Measurements from ENCODE around the gene PYGB. TPM values are rescaled to one million over a fixed set of nuclear protein-coding genes. Genes with fewer than 3 reads are reported as not detected.

PYGB gene
- total RNA-seq, 1 donor: 203 TPM

DNA sequence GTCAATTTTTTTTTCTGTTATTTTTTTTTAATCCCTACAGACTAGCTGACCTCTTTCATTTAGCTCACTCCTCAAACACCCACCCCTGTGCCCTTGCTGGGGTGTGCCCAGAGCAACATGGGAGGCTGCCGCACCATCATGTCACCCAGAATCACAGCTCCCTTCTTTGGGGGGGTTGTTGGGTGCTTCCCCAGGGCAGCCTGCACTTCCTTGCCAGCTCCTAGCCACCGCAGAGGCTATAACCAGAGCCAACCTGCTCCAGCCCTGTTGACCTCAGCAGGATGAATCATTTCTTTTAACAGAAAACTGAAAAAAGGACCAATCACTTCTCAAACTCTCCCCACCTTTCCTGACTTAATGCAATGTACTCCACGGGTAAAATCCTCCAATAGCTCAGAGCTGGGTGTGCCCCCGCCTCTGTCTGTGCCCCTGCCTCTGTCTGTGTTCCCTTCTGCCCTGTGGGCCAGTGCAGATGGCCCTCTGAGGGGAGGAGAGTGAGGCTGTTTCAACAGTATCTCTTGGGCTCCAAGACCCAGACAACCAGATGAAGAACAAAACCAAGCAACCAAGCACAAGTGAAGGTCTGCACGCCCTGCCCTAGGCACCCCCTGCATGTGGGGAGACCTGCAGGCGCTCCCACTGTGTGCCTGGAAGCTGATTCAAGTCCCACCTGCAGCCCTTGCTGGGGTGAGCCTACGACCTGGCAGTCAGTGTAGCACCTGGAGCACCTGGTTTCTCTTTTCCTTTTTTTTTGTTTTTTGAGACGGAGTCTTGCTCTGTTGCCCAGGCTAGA, 67.7 kb downstream of the PYGB start:
- DNase-seq (ENCODE audit: low read depth): peak; percentile 36
- no peak overlapping the region for H3K4me3 ChIP-seq (ENCODE audit: low read depth, low read length)
- TF ChIP-seq, protein P1, sequence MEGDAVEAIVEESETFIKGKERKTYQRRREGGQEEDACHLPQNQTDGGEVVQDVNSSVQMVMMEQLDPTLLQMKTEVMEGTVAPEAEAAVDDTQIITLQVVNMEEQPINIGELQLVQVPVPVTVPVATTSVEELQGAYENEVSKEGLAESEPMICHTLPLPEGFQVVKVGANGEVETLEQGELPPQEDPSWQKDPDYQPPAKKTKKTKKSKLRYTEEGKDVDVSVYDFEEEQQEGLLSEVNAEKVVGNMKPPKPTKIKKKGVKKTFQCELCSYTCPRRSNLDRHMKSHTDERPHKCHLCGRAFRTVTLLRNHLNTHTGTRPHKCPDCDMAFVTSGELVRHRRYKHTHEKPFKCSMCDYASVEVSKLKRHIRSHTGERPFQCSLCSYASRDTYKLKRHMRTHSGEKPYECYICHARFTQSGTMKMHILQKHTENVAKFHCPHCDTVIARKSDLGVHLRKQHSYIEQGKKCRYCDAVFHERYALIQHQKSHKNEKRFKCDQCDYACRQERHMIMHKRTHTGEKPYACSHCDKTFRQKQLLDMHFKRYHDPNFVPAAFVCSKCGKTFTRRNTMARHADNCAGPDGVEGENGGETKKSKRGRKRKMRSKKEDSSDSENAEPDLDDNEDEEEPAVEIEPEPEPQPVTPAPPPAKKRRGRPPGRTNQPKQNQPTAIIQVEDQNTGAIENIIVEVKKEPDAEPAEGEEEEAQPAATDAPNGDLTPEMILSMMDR (IDR thresholded peaks at IDR 0.05; ENCODE audit: insufficient read depth, low read length): no peak

DNA sequence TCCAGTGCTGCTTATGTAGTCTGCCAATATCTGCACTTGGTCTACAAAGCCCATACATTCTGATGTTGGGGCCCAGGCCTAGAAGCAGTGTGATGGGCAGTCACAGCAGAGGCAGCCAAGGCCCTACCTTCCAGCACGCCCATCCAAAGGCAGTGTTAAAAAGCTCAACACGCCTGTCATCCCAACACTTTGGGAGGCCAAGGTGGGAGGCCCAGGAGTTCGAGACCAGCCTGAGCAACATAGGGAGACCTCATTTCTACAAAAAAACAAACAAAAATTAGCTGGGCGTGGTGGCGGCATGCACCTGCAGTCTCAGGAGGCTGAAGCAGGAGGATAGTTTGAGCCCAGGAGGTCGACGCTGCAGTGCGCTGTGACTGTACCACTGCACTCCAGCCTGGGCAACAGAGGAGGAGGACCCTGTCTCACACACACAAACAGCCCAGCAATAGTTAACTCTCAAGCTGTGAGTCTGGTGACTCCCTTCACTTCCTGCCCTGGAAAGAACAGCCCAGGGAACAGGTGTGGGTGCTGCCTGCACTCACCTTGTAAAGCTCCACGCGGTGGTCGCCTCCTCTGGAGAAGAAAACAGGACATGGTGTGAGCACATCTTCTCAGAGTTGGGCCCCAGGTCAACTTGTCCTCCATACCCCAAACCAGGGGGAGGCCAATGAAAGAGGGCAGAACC, 68.8 kb downstream of the PYGB start:
- DNase-seq (ENCODE audit: low read depth): no peak
- TF ChIP-seq, protein P1 (IDR thresholded peaks at IDR 0.05; ENCODE audit: insufficient read depth, low read length): no peak
- no peak overlapping the region for H3K4me3 ChIP-seq (ENCODE audit: low read depth, low read length)

DNA sequence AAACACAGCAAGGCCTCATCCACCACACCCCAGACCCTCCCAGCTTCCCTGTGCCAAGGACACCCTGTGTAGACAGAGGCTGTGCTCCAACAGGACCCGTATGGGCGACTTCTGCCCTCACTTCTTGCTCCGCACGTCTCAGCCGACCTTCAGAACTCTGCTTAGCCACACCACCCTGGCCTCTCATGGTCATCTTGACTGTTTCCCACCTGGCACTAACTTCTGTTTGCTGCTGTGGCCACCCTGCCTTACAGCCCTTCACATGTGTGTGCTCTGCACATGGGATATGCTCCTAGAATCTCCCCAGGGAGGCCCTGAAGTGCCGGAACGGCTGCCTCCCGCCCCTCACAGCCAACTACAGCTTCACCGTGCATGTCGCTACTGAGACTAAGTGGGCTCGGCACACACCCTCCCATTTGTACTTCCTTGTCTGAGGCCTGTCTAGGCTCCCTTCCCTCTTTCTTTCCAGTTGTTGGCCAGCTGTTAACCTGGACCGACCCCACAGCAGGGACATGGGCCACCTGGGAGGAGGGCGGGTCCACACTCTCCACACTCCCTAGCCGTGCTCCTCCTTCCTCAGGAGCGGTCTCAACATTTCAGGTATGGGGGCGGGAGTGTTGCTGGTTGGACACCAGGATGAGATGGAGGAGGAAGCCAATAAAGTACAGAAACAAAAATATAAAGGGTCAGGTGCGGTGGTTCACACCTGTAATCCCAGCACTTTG, 69.6 kb downstream of the PYGB start:
- no peak for DNase-seq (ENCODE audit: low read depth)
- H3K4me3 ChIP-seq (ENCODE audit: low read depth, low read length): no peak overlapping the region
- TF ChIP-seq, protein P1 (IDR thresholded peaks at IDR 0.05; ENCODE audit: insufficient read depth, low read length): no peak

DNA sequence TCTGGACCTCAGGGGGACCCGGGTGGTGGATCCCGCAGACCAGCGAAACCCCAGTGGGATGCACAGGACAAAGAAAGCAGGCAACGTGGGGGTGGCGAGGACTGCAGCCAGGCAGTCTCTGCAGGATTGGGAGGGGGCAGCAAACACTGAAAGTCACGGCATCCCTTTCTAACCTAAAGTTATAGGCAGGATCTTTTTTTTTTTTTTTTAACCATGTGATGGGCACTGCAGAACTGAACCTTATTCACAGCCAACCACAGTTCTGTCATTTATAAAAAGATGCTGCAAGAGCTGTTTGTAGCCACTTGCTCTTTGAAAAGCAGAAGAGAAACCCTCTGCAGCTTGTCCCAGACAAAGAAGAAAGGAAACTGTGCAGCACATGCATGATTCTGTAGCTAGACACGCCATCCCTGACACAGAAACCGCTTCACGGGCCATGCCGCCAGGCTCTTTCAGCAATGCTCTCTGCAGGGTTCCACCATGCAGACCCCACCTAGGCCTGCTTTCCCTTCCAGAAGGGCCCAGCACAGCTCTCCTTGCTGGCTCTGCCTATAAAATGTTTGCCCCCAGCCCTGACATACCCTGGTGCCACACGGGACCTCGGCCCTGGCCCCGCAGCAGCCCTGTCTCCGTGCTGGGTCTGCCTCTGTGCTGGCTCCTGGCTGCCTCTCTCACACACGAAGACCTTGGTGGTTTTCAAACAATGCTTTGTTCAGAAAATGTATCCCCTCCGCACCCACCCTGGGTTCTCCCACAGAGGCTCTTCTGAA, 70.8 kb downstream of the PYGB start:
- no peak for DNase-seq (ENCODE audit: low read depth)
- H3K4me3 ChIP-seq (ENCODE audit: low read depth, low read length): no peak overlapping the region
- TF ChIP-seq, protein P1 (IDR thresholded peaks at IDR 0.05; ENCODE audit: insufficient read depth, low read length): no peak

DNA sequence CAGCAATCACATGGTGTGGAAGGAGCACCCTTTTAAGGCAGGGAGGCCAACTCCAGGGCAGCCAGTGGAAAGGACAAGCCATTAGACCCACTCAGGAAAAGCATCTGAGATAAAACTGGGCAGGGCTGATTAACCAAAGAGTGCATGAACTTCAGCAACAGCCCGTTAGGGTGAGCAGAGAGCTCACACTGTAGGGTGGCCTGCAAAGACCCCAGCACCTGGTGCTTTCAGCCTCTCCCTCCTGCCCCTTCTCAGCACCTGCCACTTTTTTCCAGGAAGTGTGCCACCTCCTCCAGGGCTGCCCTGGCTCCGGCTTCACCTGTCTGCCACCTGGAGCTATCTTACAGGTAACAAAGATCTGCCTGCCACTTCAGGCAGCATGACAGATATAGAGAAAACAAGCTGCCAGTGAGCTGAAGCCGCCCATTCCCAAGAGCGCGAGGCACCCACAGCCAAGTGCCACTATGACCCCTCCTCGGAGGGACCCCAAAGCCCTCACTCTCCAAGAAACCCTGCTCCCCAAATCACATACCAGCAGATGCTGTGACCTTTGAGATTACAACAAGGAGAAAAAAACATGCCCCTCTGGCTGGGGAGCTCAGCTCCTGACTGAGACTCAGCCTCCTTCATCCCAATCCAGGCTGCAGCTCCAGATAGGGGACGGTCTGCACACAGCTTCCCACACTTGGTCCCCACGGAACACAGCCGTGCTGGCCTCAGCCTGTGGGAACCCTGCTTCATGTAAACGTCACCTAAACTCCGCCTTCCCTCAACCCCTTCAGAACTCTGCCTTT, 71.6 kb downstream of the PYGB start:
- TF ChIP-seq, protein P1 (IDR thresholded peaks at IDR 0.05; ENCODE audit: insufficient read depth, low read length): no peak
- H3K4me3 ChIP-seq (ENCODE audit: low read depth, low read length): no peak overlapping the region
- DNase-seq (ENCODE audit: low read depth): no peak
